ENCODE measurements around the gene CNKSR3.

The CNKSR3 gene

GRCh38 chr6:154478021-154478700 lies 32.3 kb downstream of the CNKSR3 start:
- no peak for DNase-seq

- DNase-seq: no peak
Measured at GRCh38 chr6:154476494-154476893, 34.0 kb downstream of the CNKSR3 start.

- no peak for DNase-seq
Measured at GRCh38 chr6:154474648-154475428, 35.6 kb downstream of the CNKSR3 start.

GRCh38 chr6:154473324-154473723 lies 37.2 kb downstream of the CNKSR3 start:
- no peak for DNase-seq

- no peak for DNase-seq
Measured at GRCh38 chr6:154471609-154472362, 38.7 kb downstream of the CNKSR3 start.

- DNase-seq: no peak
Measured at GRCh38 chr6:154469306-154469935, 41.1 kb downstream of the CNKSR3 start.

GRCh38 chr6:154468760-154469159 lies 41.7 kb downstream of the CNKSR3 start:
- no peak for DNase-seq

- DNase-seq: no peak
Measured at GRCh38 chr6:154466971-154467679, 43.4 kb downstream of the CNKSR3 start.

- DNase-seq: no peak
Measured at GRCh38 chr6:154466139-154466538, 44.3 kb downstream of the CNKSR3 start.

GRCh38 chr6:154463573-154464419 lies 46.7 kb downstream of the CNKSR3 start:
- DNase-seq: no peak

GRCh38 chr6:154462425-154462824 lies 48.1 kb downstream of the CNKSR3 start:
- no peak for DNase-seq

- DNase-seq: no peak
Measured at GRCh38 chr6:154461348-154461747, 49.1 kb downstream of the CNKSR3 start.

- no peak for DNase-seq
Measured at GRCh38 chr6:154460306-154461071, 50.0 kb downstream of the CNKSR3 start.

- DNase-seq: no peak
Measured at GRCh38 chr6:154459513-154459912, 51.0 kb downstream of the CNKSR3 start.

- no peak for DNase-seq
Measured at GRCh38 chr6:154458565-154459470, 51.7 kb downstream of the CNKSR3 start.

GRCh38 chr6:154457881-154458284 lies 52.6 kb downstream of the CNKSR3 start:
- no peak for DNase-seq

GRCh38 chr6:154457046-154457713 lies 53.3 kb downstream of the CNKSR3 start:
- DNase-seq: no peak

- DNase-seq: no peak
Measured at GRCh38 chr6:154453329-154453728, 57.2 kb downstream of the CNKSR3 start.

- DNase-seq: no peak
Measured at GRCh38 chr6:154450498-154450897, 60.0 kb downstream of the CNKSR3 start.

All from stimulated activated CD4-positive, alpha-beta T cell treated with anti-CD3 and anti-CD28 coated beads, Interleukin-4, amount 100 ng/mL, for 1 hour (primary cell).